ENCODE data around the gene LRRC8D. TPM values are rescaled to one million over a fixed set of nuclear protein-coding genes. Genes with fewer than 3 reads are reported as not detected.

LRRC8D gene
- total RNA-seq, 3 donors from 2014 or later (not counting 1 experiment from before 2014, with no cell fraction given) = 16.2 to 26.2 (median 17.1) TPM

DNA sequence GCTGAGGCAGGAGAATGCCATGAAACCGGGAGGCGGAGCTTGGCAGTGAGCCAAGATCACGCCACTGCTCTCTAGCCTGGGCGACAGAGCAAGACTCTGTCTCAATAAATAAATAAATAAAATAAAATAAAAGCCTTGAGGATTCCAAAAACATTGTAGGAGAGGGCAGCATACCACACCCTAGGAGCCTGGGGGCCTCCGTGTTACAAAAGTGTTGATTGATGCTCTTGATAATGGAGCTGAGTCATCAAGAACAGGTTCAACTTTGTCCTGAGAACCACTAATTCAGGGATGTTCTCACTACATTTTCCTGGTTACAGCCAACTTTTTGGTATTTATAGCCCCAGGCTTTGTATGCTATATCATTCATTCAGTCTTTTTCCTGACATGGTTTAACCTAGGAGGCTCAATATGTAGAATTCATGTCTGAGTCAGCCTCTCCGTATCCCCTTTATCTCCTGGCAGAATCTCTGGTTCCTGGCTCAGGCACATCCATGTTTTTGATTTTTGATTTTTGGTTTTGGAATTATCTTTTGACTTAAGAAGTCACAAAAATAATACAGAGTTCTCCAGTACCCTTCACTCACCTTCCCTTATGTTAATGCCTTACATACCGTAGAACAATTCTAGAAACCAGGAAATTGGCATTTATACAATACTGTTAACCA lies 69.4 kb downstream of the LRRC8D start:
- no peak for ATAC-seq
- Mint-ChIP-seq H3K4me3 (no peak overlapping the region), H3K4me1 (peaks cover 18 to 27% of the 10 kb centered on the region in 2 donors), H3K27ac (peak overlapping the region; percentile 25 to 39), H3K36me3 (no peaks in the 10 kb centered on the region), H3K9me3 (no peaks in the 10 kb centered on the region), H3K27me3 (ENCODE audit: low read depth in 2 of 2) (no peaks in the 10 kb centered on the region)
- Histone ChIP-seq H3K36me3 (ENCODE audit: control insufficient read depth, insufficient read depth, low read length) (no peaks in the 10 kb centered on the region), H3K27me3 (ENCODE audit: control insufficient read depth, insufficient read depth, low read length) (no peaks in the 10 kb centered on the region), H3K27ac (ENCODE audit: low read length) (no peak overlapping the region), H3K4me1 (ENCODE audit: control insufficient read depth, insufficient read depth, low read length) (no peaks in the 10 kb centered on the region), H3K9me3 (ENCODE audit: control insufficient read depth, insufficient read depth, low read length) (no peaks in the 10 kb centered on the region), H3K4me3 (ENCODE audit: low read length) (no peak overlapping the region)
- intact Hi-C loops (cut with micrococcal nuclease) = no loop called here
- WGBS (ENCODE audit: insufficient coverage) = 93% methylated on average over 6 of the region's 7 CpGs
- TF ChIP-seq, protein P1, sequence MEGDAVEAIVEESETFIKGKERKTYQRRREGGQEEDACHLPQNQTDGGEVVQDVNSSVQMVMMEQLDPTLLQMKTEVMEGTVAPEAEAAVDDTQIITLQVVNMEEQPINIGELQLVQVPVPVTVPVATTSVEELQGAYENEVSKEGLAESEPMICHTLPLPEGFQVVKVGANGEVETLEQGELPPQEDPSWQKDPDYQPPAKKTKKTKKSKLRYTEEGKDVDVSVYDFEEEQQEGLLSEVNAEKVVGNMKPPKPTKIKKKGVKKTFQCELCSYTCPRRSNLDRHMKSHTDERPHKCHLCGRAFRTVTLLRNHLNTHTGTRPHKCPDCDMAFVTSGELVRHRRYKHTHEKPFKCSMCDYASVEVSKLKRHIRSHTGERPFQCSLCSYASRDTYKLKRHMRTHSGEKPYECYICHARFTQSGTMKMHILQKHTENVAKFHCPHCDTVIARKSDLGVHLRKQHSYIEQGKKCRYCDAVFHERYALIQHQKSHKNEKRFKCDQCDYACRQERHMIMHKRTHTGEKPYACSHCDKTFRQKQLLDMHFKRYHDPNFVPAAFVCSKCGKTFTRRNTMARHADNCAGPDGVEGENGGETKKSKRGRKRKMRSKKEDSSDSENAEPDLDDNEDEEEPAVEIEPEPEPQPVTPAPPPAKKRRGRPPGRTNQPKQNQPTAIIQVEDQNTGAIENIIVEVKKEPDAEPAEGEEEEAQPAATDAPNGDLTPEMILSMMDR (IDR thresholded peaks at IDR 0.05) = no peak
- no peak for DNase-seq

DNA sequence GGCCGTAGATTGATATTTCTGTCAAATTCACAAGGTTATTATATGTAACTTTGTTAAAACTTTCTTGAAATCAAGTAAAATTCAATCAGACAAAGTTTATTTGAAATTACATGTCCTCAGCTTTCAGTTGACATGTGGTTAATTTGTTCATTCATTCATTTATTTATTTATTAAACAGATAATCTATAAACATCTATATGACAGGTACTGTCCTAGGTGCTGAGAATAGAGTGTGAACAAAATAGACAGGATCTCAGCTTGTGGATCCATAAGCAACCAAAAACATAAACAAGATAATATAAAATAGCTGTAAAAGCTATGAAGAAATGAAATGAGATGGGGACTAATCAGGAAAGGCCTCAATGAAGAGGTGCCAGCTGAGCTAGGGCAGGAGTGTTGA lies 72.0 kb downstream of the LRRC8D start:
- TF ChIP-seq, protein P1 (IDR thresholded peaks at IDR 0.05) = no peak
- Histone ChIP-seq H3K4me1 (ENCODE audit: control insufficient read depth, insufficient read depth, low read length) (no peaks in the 10 kb centered on the region), H3K9me3 (ENCODE audit: control insufficient read depth, insufficient read depth, low read length) (no peaks in the 10 kb centered on the region), H3K4me3 (ENCODE audit: low read length) (no peak overlapping the region), H3K27me3 (ENCODE audit: control insufficient read depth, insufficient read depth, low read length) (no peaks in the 10 kb centered on the region), H3K27ac (ENCODE audit: low read length) (no peak overlapping the region), H3K36me3 (ENCODE audit: control insufficient read depth, insufficient read depth, low read length) (peaks cover 4% of the 10 kb centered on the region)
- intact Hi-C loops (cut with micrococcal nuclease) = no loop called here
- ATAC-seq (no peak), DNase-seq (no peak)
- Mint-ChIP-seq H3K36me3 (no peaks in the 10 kb centered on the region), H3K27me3 (ENCODE audit: low read depth in 2 of 2) (no peaks in the 10 kb centered on the region), H3K4me3 (no peak overlapping the region), H3K9me3 (no peaks in the 10 kb centered on the region), H3K4me1 (peaks cover 27 to 28% of the 10 kb centered on the region in 2 donors), H3K27ac (no peak overlapping the region)
- WGBS (ENCODE audit: insufficient coverage) = 100% methylated on average over 1 of the region's 1 CpG

GRCh38 chr1:89894210-89895201 lies 73.7 kb downstream of the LRRC8D start:
- Mint-ChIP-seq H3K27me3 (ENCODE audit: low read depth in 2 of 2) (no peaks in the 10 kb centered on the region), H3K27ac (no peak overlapping the region), H3K36me3 (no peaks in the 10 kb centered on the region), H3K9me3 (no peaks in the 10 kb centered on the region), H3K4me1 (peaks cover 31 to 35% of the 10 kb centered on the region in 2 donors), H3K4me3 (no peak overlapping the region)
- no peaks in the 10 kb centered on the region for H3K4me1 ChIP-seq (ENCODE audit: control insufficient read depth, insufficient read depth, low read length)
- no peak for ATAC-seq
- H3K36me3 ChIP-seq (ENCODE audit: control insufficient read depth, insufficient read depth, low read length) = peaks cover 6% of the 10 kb centered on the region
- no peak for DNase-seq
- no peak overlapping the region for H3K27ac ChIP-seq (ENCODE audit: low read length)
- no peak overlapping the region for H3K4me3 ChIP-seq (ENCODE audit: low read length)
- WGBS (ENCODE audit: insufficient coverage) = no CpG with 5 or more reads among the region's 4 CpGs
- TF ChIP-seq, protein P1 (IDR thresholded peaks at IDR 0.05) = no peak
- intact Hi-C loops (cut with micrococcal nuclease) = no loop called here
- no peaks in the 10 kb centered on the region for H3K9me3 ChIP-seq (ENCODE audit: control insufficient read depth, insufficient read depth, low read length)
- no peaks in the 10 kb centered on the region for H3K27me3 ChIP-seq (ENCODE audit: control insufficient read depth, insufficient read depth, low read length)

All from natural killer cell (primary cell).